ENCODE results near the gene HNRNPAB. TPM values are rescaled to one million over a fixed set of nuclear protein-coding genes. Genes with fewer than 3 reads are reported as not detected.
"Not testable (repeated sequence)": the region's sequence is repeated elsewhere in the genome, so short reads cannot be mapped to it uniquely, and the experiment has no call there.

Gene HNRNPAB
- total and polyA plus RNA-seq, 4 donors = 33.7 to 66.3 (median 50.4) TPM

- Histone ChIP-seq H3K27ac (ENCODE audit: low read depth in 1 of 2, low read length in 2 of 2) (peak overlapping the region; percentile 87 to 97), H3K4me1 (ENCODE audit: control insufficient read depth in 4 of 4, insufficient read depth in 4 of 4, low read length in 3 of 4) (peaks cover 24 to 51% (median 33%) of the 10 kb centered on the region in 4 donors), H3K27me3 (ENCODE audit: control insufficient read depth in 4 of 4, insufficient read depth in 4 of 4, low read length in 3 of 4) (no peaks in the 10 kb centered on the region), H3K36me3 (ENCODE audit: control insufficient read depth in 4 of 4, insufficient read depth in 3 of 4, low read depth in 1 of 4, low read length in 3 of 4) (no peaks in the 10 kb centered on the region), H3K9me3 (ENCODE audit: control insufficient read depth in 4 of 4, low read length in 3 of 4) (no peaks in the 10 kb centered on the region), H3K9ac (ENCODE audit: low read depth in 1 of 2, low read length in 2 of 2) (peak overlapping the region; percentile 39 to 56), H3K4me3 (ENCODE audit: low read depth in 1 of 3, low read length in 3 of 3) (no peak overlapping the region)
- WGBS = 54% methylated on average over 17 of the region's 17 CpGs
- no peak for DNase-seq (ENCODE audit: low spot score)
- no peak for TF ChIP-seq ATF3 (IDR thresholded peaks at IDR 0.05)
- no peak for TF ChIP-seq EGR1 (IDR thresholded peaks at IDR 0.05; ENCODE audit: low read depth in 2 of 2)
- TF ChIP-seq CTCF (IDR thresholded peaks at IDR 0.05; ENCODE audit: low read depth, low read length, missing input control) = no peak
Measured at GRCh38 chr5:178238711-178239592, 34.6 kb downstream of the HNRNPAB start.

GRCh38 chr5:178239626-178240301 is 35.4 kb downstream of the HNRNPAB start:
- H3K27me3 ChIP-seq (ENCODE audit: control insufficient read depth in 4 of 4, insufficient read depth in 4 of 4, low read length in 3 of 4); H3K36me3 ChIP-seq (ENCODE audit: control insufficient read depth in 4 of 4, insufficient read depth in 3 of 4, low read depth in 1 of 4, low read length in 3 of 4); H3K9me3 ChIP-seq (ENCODE audit: control insufficient read depth in 4 of 4, low read length in 3 of 4); H3K4me3 ChIP-seq (ENCODE audit: low read depth in 1 of 3, low read length in 3 of 3); DNase-seq (ENCODE audit: low spot score): not testable (repeated sequence)
- Histone ChIP-seq H3K9ac (ENCODE audit: low read depth in 1 of 2, low read length in 2 of 2) (peak overlapping the region; percentile 56 to 62), H3K4me1 (ENCODE audit: control insufficient read depth in 4 of 4, insufficient read depth in 4 of 4, low read length in 3 of 4) (peaks cover 24 to 49% (median 32%) of the 10 kb centered on the region in 4 donors), H3K27ac (ENCODE audit: low read depth in 1 of 2, low read length in 2 of 2) (peak overlapping the region; percentile 78 to 97)
- peak in 1 of 2 donors; percentile 80 for TF ChIP-seq GABPA (IDR thresholded peaks at IDR 0.05 in 1 of 2, conservative IDR thresholded peaks at IDR 0.05 in 1 of 2)
- peak in 1 of 2 donors; percentile 78 for TF ChIP-seq RXRA (IDR thresholded peaks at IDR 0.05)
- TF ChIP-seq HNF4A (conservative IDR thresholded peaks at IDR 0.05) = peak in 1 of 2 donors; percentile 62
- TF ChIP-seq REST (IDR thresholded peaks at IDR 0.05) = peak; percentile 24
- TF ChIP-seq SP1 (IDR thresholded peaks at IDR 0.05) = peak; percentile 59
- 26% methylated on average over 14 of the region's 16 CpGs for WGBS
